Vagina (tissue), 2 donors: ENCODE measurements around the gene LMO7. TPM values are rescaled to one million over a fixed set of nuclear protein-coding genes. Genes with fewer than 3 reads are reported as not detected.
"Not testable (repeated sequence)": the region's sequence is repeated elsewhere in the genome, so short reads cannot be mapped to it uniquely, and the experiment has no call there.

Source experiments
- DNase-seq, 2 donors: peaks; one replicate each; pipeline ENCODE4 v3.0.0-alpha.2; 2017; ENCODE audit errors: extremely low spot score in 2 of 2
- H3K27ac ChIP-seq: fragments of 200-600 bp; sonication (generic); one replicate; pipeline ENCODE4 v1.5.1; 2019
- H3K27me3 ChIP-seq: fragments of 200-600 bp; sonication (generic); one replicate; pipeline ENCODE4 v1.5.1; 2019
- H3K36me3 ChIP-seq, 2 donors: fragments of 200-600 bp; sonication (generic); one replicate each; pipeline ENCODE4 v1.5.1; 2017 to 2019
- H3K4me1 ChIP-seq: fragments of 200-600 bp; sonication (generic); one replicate; pipeline ENCODE4 v1.5.1; 2019
- H3K4me3 ChIP-seq, 2 donors: fragments of 200-600 bp; sonication (generic); 1 replicate in 1 of 2; 2 replicates in 1 of 2; pipeline ENCODE4 v1.5.1; 2016 to 2019
- H3K9me3 ChIP-seq: fragments of 200-600 bp; sonication (generic); one replicate; pipeline ENCODE4 v1.5.1; 2019
- CTCF ChIP-seq, 3 experiments: fragments of 450-650 bp in 2 of 3; fragments of 200-600 bp in 1 of 3; sonication (generic) in 1 of 3; IDR thresholded peaks; one replicate each; pipeline ENCODE4 v1.5.1; 2017 to 2019; ENCODE audit warnings: antibody characterized with exemption in 3 of 3, mild to moderate bottlenecking in 2 of 3, moderate library complexity in 2 of 3
- POLR2A ChIP-seq, 2 donors: fragments of 450-650 bp; IDR thresholded peaks; one replicate each; pipeline ENCODE4 v1.6.1; 2017; ENCODE audit warnings: antibody characterized with exemption in 2 of 2, mild to moderate bottlenecking in 2 of 2, moderate library complexity in 2 of 2
- POLR2AphosphoS5 ChIP-seq, 2 donors: sonication (generic); formaldehyde crosslinking; IDR thresholded peaks; one replicate each; pipeline ENCODE4 v1.9.0; 2017; ENCODE audit warnings: antibody characterized with exemption in 2 of 2, mild to moderate bottlenecking in 2 of 2, low read depth in 1 of 2; ENCODE audit not compliant: insufficient read depth in 1 of 2
- intact Hi-C: fragments of 100-400 bp; cut with DNase I; formaldehyde crosslinking; loops from one replicate; pipeline ENCODE4 v1.15.1; 2023
- total RNA-seq: library from RNA; depleted of rRNA; stranded (reverse); fragments of >200 nt; gene quantifications from one replicate; pipeline ENCODE4 v1.2.3, GENCODE V29; 2016

The LMO7 gene
- total RNA-seq, 1 donor from 2014 or later, result 85.4 TPM

- Histone ChIP-seq H3K9me3 (no peaks in the 10 kb centered on the region), H3K27ac (no peak overlapping the region), H3K4me1 (no peaks in the 10 kb centered on the region), H3K27me3 (no peaks in the 10 kb centered on the region), H3K36me3 (no peaks in the 10 kb centered on the region), H3K4me3 (no peak overlapping the region)
- intact Hi-C loops, result no loop called here
- TF ChIP-seq POLR2AphosphoS5 (IDR thresholded peaks at IDR 0.05; ENCODE audit: insufficient read depth in 1 of 2, low read depth in 1 of 2), result no peak
- TF ChIP-seq CTCF (IDR thresholded peaks at IDR 0.05), result no peak
- no peak for TF ChIP-seq POLR2A (IDR thresholded peaks at IDR 0.05)
- no peak for DNase-seq
Observed at GRCh38 chr13:75666646-75667351, 30.7 kb downstream of the LMO7 start.

GRCh38 chr13:75669706-75670105, 33.6 kb downstream of the LMO7 start:
- H3K27ac ChIP-seq, result no peak overlapping the region
- intact Hi-C loops, result no loop called here
- H3K36me3 ChIP-seq, result no peaks in the 10 kb centered on the region
- DNase-seq, result no peak
- TF ChIP-seq POLR2AphosphoS5 (IDR thresholded peaks at IDR 0.05; ENCODE audit: insufficient read depth in 1 of 2, low read depth in 1 of 2), result no peak
- TF ChIP-seq POLR2A (IDR thresholded peaks at IDR 0.05), result no peak
- TF ChIP-seq CTCF (IDR thresholded peaks at IDR 0.05), result no peak
- no peak overlapping the region for H3K4me3 ChIP-seq
- no peaks in the 10 kb centered on the region for H3K4me1 ChIP-seq
- H3K27me3 ChIP-seq, result no peaks in the 10 kb centered on the region
- H3K9me3 ChIP-seq, result no peaks in the 10 kb centered on the region

DNA sequence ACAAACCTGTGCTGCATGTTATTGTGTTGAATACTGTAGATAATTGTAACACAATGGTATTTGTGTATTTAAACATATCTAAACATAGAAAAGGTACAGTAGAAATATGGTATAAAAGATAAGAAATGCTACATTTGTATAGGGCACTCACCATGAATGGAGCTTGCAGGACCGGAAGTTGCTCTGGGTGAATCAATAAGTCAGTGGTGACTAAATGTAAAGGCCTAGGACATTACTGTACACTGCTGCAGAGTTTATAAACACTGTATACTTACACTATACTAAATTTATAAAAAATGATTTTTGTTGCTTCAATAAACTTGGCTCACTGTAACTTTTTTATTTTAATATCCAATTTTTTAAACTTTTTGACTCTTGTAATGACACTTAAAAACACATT, 34.4 kb downstream of the LMO7 start:
- no peaks in the 10 kb centered on the region for H3K4me1 ChIP-seq
- H3K27me3 ChIP-seq, result no peaks in the 10 kb centered on the region
- no peak for DNase-seq
- H3K27ac ChIP-seq, result no peak overlapping the region
- H3K36me3 ChIP-seq, result no peaks in the 10 kb centered on the region
- intact Hi-C loops, result no loop called here
- TF ChIP-seq CTCF (IDR thresholded peaks at IDR 0.05) (no peak), POLR2A (IDR thresholded peaks at IDR 0.05) (no peak), POLR2AphosphoS5 (IDR thresholded peaks at IDR 0.05; ENCODE audit: insufficient read depth in 1 of 2, low read depth in 1 of 2) (no peak)
- H3K9me3 ChIP-seq, result no peaks in the 10 kb centered on the region
- no peak overlapping the region for H3K4me3 ChIP-seq

GRCh38 chr13:75675421-75675820, 39.3 kb downstream of the LMO7 start:
- intact Hi-C loops, result no loop called here
- no peak overlapping the region for H3K27ac ChIP-seq
- H3K27me3 ChIP-seq, result no peaks in the 10 kb centered on the region
- H3K36me3 ChIP-seq, result no peaks in the 10 kb centered on the region
- no peak for TF ChIP-seq POLR2A (IDR thresholded peaks at IDR 0.05)
- TF ChIP-seq POLR2AphosphoS5 (IDR thresholded peaks at IDR 0.05; ENCODE audit: insufficient read depth in 1 of 2, low read depth in 1 of 2), result no peak
- TF ChIP-seq CTCF (IDR thresholded peaks at IDR 0.05), result no peak
- H3K4me1 ChIP-seq, result no peaks in the 10 kb centered on the region
- H3K4me3 ChIP-seq, result no peak overlapping the region
- no peaks in the 10 kb centered on the region for H3K9me3 ChIP-seq
- no peak for DNase-seq

DNA sequence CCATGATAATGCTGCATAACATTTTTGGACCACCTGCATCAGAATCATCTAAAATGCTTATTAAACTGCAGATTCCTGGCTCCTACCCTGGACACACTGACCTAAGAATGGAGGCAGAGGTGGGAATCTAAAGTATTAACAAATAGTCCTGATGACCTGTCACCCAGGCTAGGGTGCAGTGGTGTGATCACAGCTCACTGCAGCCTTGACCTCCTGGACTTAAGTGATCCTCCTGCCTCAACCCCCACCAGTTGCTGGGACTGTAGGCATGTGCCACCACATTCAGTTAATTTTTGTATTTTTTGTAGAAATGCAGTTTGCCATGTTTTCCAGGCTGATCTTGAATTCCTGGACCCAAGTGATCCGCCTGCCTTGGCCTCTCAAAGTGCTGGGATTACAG, 43.3 kb downstream of the LMO7 start:
- no peaks in the 10 kb centered on the region for H3K4me1 ChIP-seq
- H3K27ac ChIP-seq, result no peak overlapping the region
- no peak overlapping the region for H3K4me3 ChIP-seq
- no peaks in the 10 kb centered on the region for H3K9me3 ChIP-seq
- no peaks in the 10 kb centered on the region for H3K27me3 ChIP-seq
- DNase-seq, result no peak
- intact Hi-C loops, result no loop called here
- TF ChIP-seq POLR2A (IDR thresholded peaks at IDR 0.05) (no peak), CTCF (IDR thresholded peaks at IDR 0.05) (no peak), POLR2AphosphoS5 (IDR thresholded peaks at IDR 0.05; ENCODE audit: insufficient read depth in 1 of 2, low read depth in 1 of 2) (no peak)
- no peaks in the 10 kb centered on the region for H3K36me3 ChIP-seq

- H3K27me3 ChIP-seq, H3K4me3 ChIP-seq, intact Hi-C loops, DNase-seq, H3K9me3 ChIP-seq, H3K27ac ChIP-seq, H3K4me1 ChIP-seq, H3K36me3 ChIP-seq: not testable (repeated sequence)
Observed at GRCh38 chr13:75680251-75680650, 44.1 kb downstream of the LMO7 start.
